Body of pancreas (tissue), 4 donors: ENCODE measurements around the gene LIN37.

Source experiments
- POLR2A ChIP-seq, 3 donors: fragments of 450-650 bp; IDR thresholded peaks; one replicate each; pipeline ENCODE4 v1.6.1; 2016; ENCODE audit warnings: antibody characterized with exemption in 3 of 3, mild to moderate bottlenecking in 2 of 3
- TF ChIP-seq, protein P1 (sequence below), 7 experiments: fragments of 450-650 bp in 4 of 7; fragments of 200-600 bp in 3 of 7; sonication (generic) in 3 of 7; IDR thresholded peaks; one replicate each; pipeline ENCODE4 v1.5.1; 2016 to 2019; ENCODE audit warnings: antibody characterized with exemption in 7 of 7

DNA sequence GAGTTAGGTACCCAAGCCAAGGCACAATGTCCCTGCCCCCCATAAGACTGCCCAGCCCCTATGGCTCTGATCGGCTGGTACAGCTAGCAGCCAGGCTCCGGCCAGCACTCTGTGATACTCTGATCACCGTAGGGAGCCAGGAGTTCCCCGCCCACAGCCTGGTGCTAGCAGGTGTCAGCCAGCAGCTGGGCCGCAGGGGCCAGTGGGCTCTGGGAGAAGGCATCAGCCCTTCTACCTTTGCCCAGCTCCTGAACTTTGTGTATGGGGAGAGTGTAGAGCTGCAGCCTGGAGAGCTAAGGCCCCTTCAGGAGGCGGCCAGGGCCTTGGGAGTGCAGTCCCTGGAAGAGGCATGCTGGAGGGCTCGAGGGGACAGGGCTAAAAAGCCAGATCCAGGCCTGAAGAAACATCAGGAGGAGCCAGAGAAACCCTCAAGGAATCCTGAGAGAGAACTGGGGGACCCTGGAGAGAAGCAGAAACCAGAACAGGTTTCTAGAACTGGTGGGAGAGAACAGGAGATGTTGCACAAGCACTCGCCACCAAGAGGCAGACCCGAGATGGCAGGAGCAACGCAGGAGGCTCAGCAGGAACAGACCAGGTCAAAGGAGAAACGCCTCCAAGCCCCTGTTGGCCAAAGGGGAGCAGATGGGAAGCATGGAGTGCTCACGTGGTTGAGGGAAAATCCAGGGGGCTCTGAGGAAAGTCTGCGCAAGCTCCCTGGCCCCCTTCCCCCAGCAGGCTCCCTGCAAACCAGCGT lies 33.6 kb upstream of the LIN37 start:
- TF ChIP-seq, protein P1, sequence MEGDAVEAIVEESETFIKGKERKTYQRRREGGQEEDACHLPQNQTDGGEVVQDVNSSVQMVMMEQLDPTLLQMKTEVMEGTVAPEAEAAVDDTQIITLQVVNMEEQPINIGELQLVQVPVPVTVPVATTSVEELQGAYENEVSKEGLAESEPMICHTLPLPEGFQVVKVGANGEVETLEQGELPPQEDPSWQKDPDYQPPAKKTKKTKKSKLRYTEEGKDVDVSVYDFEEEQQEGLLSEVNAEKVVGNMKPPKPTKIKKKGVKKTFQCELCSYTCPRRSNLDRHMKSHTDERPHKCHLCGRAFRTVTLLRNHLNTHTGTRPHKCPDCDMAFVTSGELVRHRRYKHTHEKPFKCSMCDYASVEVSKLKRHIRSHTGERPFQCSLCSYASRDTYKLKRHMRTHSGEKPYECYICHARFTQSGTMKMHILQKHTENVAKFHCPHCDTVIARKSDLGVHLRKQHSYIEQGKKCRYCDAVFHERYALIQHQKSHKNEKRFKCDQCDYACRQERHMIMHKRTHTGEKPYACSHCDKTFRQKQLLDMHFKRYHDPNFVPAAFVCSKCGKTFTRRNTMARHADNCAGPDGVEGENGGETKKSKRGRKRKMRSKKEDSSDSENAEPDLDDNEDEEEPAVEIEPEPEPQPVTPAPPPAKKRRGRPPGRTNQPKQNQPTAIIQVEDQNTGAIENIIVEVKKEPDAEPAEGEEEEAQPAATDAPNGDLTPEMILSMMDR (IDR thresholded peaks at IDR 0.05) = no peak
- TF ChIP-seq POLR2A (IDR thresholded peaks at IDR 0.05) = no peak
